CD1c-positive myeloid dendritic cell (primary cell): Measurements from ENCODE around the gene MAP1S.
A peak's percentile ranks its signal among the peaks of the same experiment; 100 is the strongest.

Experiments
- DNase-seq: peaks from one replicate; pipeline ENCODE4 v3.0.0-alpha.2; 2016; ENCODE audit errors: extremely low spot score

MAP1S gene, protein sequence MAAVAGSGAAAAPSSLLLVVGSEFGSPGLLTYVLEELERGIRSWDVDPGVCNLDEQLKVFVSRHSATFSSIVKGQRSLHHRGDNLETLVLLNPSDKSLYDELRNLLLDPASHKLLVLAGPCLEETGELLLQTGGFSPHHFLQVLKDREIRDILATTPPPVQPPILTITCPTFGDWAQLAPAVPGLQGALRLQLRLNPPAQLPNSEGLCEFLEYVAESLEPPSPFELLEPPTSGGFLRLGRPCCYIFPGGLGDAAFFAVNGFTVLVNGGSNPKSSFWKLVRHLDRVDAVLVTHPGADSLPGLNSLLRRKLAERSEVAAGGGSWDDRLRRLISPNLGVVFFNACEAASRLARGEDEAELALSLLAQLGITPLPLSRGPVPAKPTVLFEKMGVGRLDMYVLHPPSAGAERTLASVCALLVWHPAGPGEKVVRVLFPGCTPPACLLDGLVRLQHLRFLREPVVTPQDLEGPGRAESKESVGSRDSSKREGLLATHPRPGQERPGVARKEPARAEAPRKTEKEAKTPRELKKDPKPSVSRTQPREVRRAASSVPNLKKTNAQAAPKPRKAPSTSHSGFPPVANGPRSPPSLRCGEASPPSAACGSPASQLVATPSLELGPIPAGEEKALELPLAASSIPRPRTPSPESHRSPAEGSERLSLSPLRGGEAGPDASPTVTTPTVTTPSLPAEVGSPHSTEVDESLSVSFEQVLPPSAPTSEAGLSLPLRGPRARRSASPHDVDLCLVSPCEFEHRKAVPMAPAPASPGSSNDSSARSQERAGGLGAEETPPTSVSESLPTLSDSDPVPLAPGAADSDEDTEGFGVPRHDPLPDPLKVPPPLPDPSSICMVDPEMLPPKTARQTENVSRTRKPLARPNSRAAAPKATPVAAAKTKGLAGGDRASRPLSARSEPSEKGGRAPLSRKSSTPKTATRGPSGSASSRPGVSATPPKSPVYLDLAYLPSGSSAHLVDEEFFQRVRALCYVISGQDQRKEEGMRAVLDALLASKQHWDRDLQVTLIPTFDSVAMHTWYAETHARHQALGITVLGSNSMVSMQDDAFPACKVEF

DNA sequence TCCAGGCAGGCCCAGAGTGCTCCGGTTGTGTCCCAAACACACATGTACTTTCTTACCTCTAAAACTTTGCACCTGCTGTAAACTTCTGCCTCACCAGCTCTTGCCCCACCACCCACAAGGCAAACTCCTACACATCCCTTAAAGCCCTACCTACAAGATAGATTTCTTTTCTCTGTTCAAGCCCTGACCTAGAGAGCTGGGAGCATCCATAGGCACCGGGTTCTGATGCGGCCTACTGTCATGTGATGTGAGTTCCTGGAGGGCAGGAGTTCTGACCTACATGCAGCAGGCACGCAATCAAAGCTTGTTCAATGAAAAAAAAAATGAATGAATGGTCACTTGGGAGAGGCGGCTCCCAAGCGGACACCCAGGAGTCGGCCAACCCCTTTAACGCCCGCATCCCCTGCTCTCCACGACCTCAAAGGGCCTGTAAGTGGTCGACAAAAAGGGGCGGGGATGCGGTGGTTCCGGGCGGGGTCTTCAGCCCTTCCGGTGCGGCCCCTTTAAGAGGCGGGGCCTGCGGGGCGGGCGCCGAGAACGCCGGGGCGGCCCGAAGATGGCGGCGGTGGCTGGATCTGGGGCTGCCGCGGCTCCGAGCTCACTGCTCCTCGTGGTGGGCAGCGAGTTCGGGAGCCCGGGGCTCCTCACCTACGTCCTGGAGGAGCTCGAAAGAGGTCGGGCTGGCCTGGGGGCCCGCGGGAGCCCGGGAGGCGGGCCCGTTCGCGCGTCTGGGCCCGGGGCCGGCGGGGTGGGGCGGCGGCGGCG is at the start of gene MAP1S:
TSS of gene MAP1S (plus strand) at position 534 of the 765 bp plus-strand sequence. CDS start at position 557, 23 bp downstream.
- DNase-seq = peak; percentile 60

GRCh38 chr19:17671906-17672305 is 47.4 kb upstream of the MAP1S start:
- peak; percentile 31 for DNase-seq

GRCh38 chr19:17673937-17674799 is 45.1 kb upstream of the MAP1S start:
- no peak for DNase-seq

DNA sequence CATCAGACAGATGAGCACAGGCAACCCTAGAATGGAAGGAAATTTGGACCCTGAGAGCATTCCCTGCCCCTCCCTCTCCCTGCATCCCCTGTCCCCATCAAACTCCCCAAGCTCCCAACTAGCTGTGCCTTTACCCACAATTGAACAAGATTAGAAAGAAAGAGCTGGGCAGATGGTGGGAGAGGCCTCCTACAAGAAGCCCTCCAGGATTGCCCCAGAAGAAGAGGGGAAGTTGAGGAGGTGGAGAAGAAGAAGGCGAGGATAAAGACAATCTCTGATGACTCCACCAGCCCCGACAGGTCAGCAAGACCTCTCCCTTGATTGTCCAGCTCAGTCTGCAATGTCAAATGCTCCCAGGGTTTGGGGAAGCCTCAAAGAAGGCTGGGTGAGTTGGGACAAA is 43.0 kb upstream of the MAP1S start:
- DNase-seq = no peak

DNA sequence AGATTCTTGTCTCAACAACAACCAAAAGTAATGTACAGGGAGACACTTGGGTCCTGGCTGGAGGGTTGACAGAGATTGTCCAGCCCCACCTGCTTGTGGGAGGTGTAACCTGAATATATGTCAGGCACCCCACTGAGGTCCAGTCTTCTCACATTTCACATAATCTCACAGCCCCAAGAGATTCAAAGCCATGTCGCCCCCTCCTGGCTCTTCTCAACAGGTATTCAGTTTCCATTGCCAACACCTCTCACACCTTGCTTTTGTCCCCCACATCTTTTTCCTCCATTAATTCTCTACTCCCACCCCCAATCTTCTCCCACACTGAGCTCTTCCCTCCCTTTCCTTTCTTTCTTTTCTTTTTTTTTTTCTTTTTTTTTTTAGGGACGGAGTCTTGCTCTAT is 42.3 kb upstream of the MAP1S start:
- DNase-seq = no peak

GRCh38 chr19:17678836-17679235 is 40.4 kb upstream of the MAP1S start:
- no peak for DNase-seq

DNA sequence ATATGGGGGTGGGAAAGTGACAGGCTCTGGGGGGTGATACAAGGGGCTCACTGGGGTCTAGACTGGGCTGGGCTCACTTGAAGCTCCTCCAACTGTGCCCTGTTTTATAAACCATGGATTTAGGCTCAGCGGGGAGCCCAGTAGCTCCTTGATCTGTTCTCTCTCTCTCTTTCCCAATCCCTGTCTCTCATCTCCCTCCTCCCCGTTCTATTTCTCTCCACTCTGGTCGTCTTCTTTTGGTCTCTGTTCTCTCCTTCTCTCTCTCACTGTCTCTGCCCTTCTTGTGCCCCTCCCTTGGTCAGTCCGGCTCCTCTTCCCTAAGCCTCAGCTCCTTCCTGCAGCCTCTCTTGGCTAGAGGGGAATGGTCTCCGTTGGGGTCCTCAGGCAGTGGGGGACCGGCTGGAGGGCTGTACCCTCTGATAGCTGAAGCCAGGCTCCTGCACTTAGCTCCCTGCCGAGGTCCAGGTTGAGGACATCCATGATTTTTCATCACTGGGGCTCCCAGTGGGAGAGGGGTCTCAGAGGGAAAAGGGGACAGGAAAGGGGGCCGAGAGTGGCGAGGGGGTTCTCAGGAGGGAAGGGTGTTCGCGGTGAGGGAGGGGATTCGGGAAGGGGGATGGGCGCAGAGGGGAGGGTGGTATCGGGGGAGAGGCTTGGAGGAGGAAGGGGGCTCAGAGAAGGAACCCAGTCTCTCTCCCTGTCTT is 39.6 kb upstream of the MAP1S start:
- no peak for DNase-seq

DNA sequence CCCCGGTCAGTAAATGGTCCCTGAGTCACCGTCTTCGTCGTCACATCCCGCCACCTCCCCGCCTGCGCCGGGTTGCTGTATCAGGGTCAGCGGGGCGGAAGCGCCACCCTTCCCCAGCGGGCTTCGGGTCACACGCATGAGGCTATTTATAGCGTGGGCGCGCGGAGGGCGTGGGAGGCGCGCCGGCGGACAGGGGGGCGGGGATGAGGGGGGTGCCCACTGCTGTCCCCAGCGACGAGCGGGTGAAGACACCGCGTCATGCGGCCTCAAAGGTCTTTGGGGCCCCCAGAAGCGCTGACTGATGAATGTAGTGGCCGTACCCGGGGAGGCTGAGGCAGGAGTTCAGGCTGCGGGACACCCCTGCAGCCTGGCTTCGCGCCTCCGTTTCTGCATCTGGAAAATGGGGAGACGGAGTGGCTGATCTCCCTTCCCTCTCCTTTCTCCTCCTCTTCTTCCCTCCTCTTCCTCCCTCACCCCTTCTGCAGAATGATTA is 39.0 kb upstream of the MAP1S start:
- peak; percentile 86 for DNase-seq

DNA sequence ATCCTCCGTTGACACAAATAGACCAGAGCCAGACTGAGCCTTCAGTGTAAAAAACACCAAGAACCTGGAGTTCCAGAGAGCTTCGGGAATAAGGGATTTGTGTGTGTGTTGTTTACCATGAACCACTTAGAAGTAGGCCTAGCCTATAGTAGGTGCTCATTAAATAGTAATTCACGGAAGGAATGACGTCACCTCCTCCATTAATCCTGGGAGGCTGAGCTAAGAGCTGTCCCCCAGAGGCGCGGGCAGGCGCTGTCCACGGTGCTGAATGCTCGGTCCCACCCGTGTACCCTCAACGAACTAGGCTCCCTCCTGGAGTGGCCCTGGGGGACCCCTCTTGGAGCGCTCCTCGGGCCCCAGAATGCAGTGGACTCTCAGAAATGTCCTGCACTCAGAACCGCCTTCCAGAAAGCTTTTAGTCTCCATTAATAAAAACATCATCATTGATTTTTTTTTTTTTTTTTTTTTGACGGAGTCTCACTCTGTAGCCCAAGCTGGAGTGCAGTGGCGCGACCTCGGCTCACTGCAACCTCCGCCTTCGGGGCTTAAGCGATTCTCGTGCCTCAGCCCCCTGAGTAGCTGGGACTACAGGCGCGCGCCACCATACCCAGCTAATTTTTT is 37.7 kb upstream of the MAP1S start:
- DNase-seq = peak; percentile 55

- DNase-seq = no peak
These were observed 37.0 kb upstream of the MAP1S start for GRCh38 chr19:17682273-17682672.

- no peak for DNase-seq
These were observed 36.2 kb upstream of the MAP1S start for GRCh38 chr19:17683078-17683477.

- DNase-seq = no peak
These were observed 35.0 kb upstream of the MAP1S start for GRCh38 chr19:17684256-17684655.

- no peak for DNase-seq
These were observed 33.7 kb upstream of the MAP1S start for GRCh38 chr19:17685451-17686022.

- peak; percentile 6 for DNase-seq
These were observed 33.2 kb upstream of the MAP1S start for GRCh38 chr19:17686023-17686521.

DNA sequence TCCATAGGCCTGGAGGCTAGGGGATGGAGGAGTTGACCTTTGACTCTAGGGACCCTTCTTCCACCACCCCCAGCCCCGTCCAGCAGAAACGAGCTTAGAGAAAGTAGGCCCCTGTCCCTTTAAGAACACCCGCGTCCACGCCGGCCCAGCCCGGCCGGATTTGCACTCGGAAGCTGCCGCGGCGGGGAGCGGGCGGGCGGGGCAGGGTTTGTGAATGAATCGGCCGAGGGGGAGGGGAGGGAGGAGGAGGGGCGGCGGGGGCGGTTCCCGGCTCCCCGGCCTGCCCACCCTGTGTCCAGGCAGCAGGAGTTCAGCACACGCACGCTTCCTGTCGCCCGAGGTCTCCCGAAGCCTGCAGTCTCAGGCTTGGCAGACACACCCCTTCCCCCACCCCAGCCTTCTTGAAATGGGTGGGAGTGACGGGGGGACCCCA is 32.7 kb upstream of the MAP1S start:
- DNase-seq = peak; percentile 10

- DNase-seq = no peak
These were observed 32.0 kb upstream of the MAP1S start for GRCh38 chr19:17687141-17687856.

DNA sequence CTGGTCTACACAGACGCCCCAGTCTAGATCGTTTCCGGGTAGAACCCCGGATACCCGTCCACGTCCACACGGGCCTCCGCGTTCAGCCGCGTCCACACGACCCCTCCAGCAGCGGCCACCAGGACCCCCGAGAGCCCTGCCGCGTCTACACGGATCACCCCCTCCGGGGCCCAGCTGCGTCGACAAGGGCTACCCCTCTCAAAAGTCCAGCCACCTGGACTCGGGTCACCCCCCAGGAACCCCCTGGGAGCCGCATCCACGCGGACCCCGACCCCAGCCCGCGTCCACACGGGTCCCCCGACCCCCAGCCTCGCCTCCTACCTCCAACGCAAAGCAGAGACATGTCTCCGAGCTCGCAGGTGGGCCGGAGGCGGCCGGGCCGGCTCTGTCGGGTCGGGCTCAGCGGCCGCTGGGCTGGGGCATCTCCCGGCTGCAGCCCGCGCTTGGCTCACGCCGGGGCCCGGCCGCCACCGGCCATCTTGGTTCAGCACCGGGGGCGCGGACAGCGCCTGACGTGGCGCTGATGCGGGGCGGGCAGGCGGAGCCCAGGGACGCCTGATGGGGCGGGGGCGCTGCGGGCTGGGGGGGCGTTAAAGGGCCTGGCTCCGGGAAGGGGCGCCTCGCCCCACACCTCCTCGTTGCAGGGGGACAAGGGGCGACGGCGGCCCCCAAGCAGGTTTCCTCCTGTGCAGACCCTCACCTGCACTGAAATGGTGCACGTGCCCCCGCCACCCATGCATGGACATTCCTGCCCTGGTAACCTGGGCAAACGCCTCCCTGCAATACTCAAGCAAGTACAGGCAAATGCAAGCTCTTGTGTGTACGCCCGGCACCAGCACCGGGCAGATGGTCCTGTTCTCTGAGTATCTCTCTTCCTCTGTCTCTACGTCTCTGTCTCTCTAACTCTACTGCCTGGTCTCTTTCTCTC is 31.2 kb upstream of the MAP1S start, which contains the start of gene UNC13A:
TSS of gene UNC13A (minus strand) at position 498 of the 928 bp plus-strand sequence. CDS start at position 343, 155 bp downstream.
- DNase-seq = peak; percentile 64
